ENCODE results near the gene ECE1. TPM values are rescaled to one million over a fixed set of nuclear protein-coding genes. Genes with fewer than 3 reads are reported as not detected.
A peak's percentile ranks its signal among the peaks of the same experiment; 100 is the strongest.

The ECE1 gene
- total RNA-seq, 4 donors from 2014 or later: 68.3 to 94.7 (median 69.9) TPM

GRCh38 chr1:21297975-21298374 is 7.7 kb upstream of the ECE1 start:
- no peaks in the 10 kb centered on the region for H3K27me3 ChIP-seq
- ATAC-seq: peak; percentile 72
- H3K4me1 ChIP-seq: peaks cover 0 to 68% (median 7%) of the 10 kb centered on the region in 3 donors
- H3K9me3 ChIP-seq: no peaks in the 10 kb centered on the region
- no peak overlapping the region for H3K27ac ChIP-seq
- no peak overlapping the region for H3K4me3 ChIP-seq
- TF ChIP-seq CTCF (IDR thresholded peaks at IDR 0.05): no peak
- TF ChIP-seq POLR2AphosphoS5 (IDR thresholded peaks at IDR 0.05): no peak
- no peak for TF ChIP-seq POLR2A (IDR thresholded peaks at IDR 0.05)
- no peak for TF ChIP-seq EP300 (IDR thresholded peaks at IDR 0.05)
- H3K36me3 ChIP-seq: peaks cover 0 to 4% of the 10 kb centered on the region in 2 donors
- WGBS, 2 donors (ENCODE audit: low coverage in 1 of 2): 72 to 83% methylated on average over 2 to 10 of the region's 13 CpGs

DNA sequence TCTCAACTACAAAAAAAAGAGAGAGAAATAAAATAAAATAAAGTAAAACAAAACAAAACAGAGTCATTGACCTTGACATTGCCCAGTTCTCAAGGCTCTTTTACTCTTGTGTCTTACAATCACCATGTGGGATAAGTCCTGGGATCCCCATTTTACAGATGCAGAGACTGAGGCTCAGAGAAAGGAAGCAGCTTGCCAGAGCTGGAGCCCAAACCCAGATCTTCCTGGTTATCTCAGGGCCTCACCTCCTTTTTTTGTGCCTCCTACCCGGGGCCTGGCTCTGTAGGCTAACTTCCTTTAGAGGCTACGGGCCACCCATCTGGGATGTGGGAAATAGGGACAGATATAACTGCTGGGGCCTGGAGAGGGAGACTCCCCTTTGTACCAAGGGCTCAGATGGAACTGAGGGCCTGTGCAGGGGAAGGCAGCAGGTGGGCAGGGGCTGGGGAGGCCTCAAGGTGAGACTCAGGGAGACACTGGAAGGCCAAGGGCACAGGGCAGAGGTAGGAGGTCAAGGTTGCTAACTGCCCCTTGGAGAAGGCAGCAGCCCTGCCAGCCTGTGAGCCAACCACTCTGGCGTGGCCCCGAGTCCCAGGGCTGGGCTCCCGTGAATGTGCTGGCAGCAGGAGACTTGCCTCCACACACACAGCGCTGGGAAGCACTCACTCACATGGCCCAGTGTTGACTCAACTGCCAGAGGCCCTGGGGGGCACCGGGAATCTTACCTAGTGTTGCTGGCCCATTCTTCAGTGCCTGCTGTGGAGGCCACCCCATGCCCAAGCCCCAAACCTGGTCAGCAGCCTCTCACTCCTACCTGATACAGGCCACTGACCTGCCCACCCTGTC is 6.5 kb upstream of the ECE1 start:
- H3K4me3 ChIP-seq: no peak overlapping the region
- peak overlapping the region in 2 of 4 donors; percentile 2 to 31 for H3K27ac ChIP-seq
- 40% methylated on average over 1 of the region's 7 CpGs; no CpG with 5 or more reads in 1 of the 2 donors for WGBS, 2 donors (ENCODE audit: low coverage in 1 of 2)
- ATAC-seq: no peak
- peaks cover 0 to 64% (median 0%) of the 10 kb centered on the region in 3 donors for H3K4me1 ChIP-seq
- no peaks in the 10 kb centered on the region for H3K27me3 ChIP-seq
- no peaks in the 10 kb centered on the region for H3K9me3 ChIP-seq
- H3K36me3 ChIP-seq: peaks cover 0 to 4% of the 10 kb centered on the region in 2 donors
- TF ChIP-seq CTCF (IDR thresholded peaks at IDR 0.05) (no peak), POLR2AphosphoS5 (IDR thresholded peaks at IDR 0.05) (no peak), POLR2A (IDR thresholded peaks at IDR 0.05) (no peak), EP300 (IDR thresholded peaks at IDR 0.05) (no peak)

DNA sequence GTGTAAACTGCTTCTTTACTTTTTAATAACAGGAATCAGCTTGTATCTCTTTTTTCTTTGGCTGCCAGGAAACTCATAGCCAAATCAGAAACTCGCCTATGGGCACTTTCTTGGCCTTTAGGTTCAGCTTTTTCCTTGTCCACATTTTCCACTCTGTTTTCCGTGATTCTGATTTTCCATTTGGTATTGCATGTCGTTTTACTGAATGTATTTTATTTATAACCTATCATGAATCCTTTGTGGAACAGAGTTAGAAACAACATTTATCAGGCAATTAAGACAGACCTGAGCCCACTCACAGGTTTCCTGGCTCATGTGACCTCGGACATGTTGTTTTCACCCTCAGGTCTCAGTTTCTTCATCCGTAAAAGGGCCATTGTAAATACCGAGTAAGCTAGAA is 5.3 kb upstream of the ECE1 start:
- H3K27ac ChIP-seq: no peak overlapping the region
- TF ChIP-seq CTCF (IDR thresholded peaks at IDR 0.05) (no peak), POLR2A (IDR thresholded peaks at IDR 0.05) (no peak), POLR2AphosphoS5 (IDR thresholded peaks at IDR 0.05) (no peak), EP300 (IDR thresholded peaks at IDR 0.05) (no peak)
- H3K4me1 ChIP-seq: peaks cover 0 to 69% (median 0%) of the 10 kb centered on the region in 3 donors
- H3K36me3 ChIP-seq: peaks cover 0 to 4% of the 10 kb centered on the region in 2 donors
- 71 to 89% methylated on average over 5 to 6 of the region's 6 CpGs for WGBS, 2 donors (ENCODE audit: low coverage in 1 of 2)
- ATAC-seq: no peak
- no peaks in the 10 kb centered on the region for H3K9me3 ChIP-seq
- H3K4me3 ChIP-seq: no peak overlapping the region
- H3K27me3 ChIP-seq: no peaks in the 10 kb centered on the region

GRCh38 chr1:21295002-21295401 is 4.7 kb upstream of the ECE1 start:
- peak overlapping the region in 1 of 4 donors; percentile 28 for H3K27ac ChIP-seq
- WGBS, 2 donors (ENCODE audit: low coverage in 1 of 2): 57% methylated on average over 1 of the region's 1 CpG; no CpG with 5 or more reads in 1 of the 2 donors
- ATAC-seq: no peak
- TF ChIP-seq POLR2AphosphoS5 (IDR thresholded peaks at IDR 0.05) (no peak), POLR2A (IDR thresholded peaks at IDR 0.05) (no peak), CTCF (IDR thresholded peaks at IDR 0.05) (no peak)
- no peaks in the 10 kb centered on the region for H3K27me3 ChIP-seq
- no peak overlapping the region for H3K4me3 ChIP-seq
- peaks cover 0 to 4% of the 10 kb centered on the region in 2 donors for H3K36me3 ChIP-seq
- H3K9me3 ChIP-seq: no peaks in the 10 kb centered on the region
- peaks cover 0 to 68% (median 0%) of the 10 kb centered on the region in 3 donors for H3K4me1 ChIP-seq
